Gastrocnemius medialis (tissue), 4 donors: ENCODE data around the gene NOL9.

Experiments used
- POLR2A ChIP-seq, 2 donors: fragments of 450-650 bp; IDR thresholded peaks; one replicate each; pipeline ENCODE4 v1.6.1; 2017; ENCODE audit warnings: antibody characterized with exemption in 2 of 2, mild to moderate bottlenecking in 2 of 2, moderate library complexity in 2 of 2
- TF ChIP-seq, protein P1 (sequence below), 5 experiments: fragments of 450-650 bp in 3 of 5; fragments of 200-600 bp in 2 of 5; sonication (generic) in 2 of 5; IDR thresholded peaks in 4 of 5; conservative IDR thresholded peaks in 1 of 5; 1 replicate in 4 of 5; 2 replicates in 1 of 5; pipeline ENCODE4 v1.5.1; 2016 to 2019; ENCODE audit warnings: antibody characterized with exemption in 5 of 5, mild to moderate bottlenecking in 3 of 5, moderate library complexity in 3 of 5

DNA sequence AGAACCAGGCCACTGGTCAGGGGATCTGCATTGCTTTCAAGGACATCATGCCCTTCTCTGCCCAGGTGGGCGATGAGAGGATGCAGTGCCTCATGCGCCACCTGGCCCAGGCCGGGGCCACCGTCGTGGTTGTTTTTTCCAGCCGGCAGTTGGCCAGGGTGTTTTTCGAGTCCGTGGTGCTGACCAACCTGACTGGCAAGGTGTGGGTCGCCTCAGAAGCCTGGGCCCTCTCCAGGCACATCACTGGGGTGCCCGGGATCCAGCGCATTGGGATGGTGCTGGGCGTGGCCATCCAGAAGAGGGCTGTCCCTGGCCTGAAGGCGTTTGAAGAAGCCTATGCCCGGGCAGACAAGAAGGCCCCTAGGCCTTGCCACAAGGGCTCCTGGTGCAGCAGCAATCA is 20.5 kb upstream of the NOL9 start:
- TF ChIP-seq, protein P1, sequence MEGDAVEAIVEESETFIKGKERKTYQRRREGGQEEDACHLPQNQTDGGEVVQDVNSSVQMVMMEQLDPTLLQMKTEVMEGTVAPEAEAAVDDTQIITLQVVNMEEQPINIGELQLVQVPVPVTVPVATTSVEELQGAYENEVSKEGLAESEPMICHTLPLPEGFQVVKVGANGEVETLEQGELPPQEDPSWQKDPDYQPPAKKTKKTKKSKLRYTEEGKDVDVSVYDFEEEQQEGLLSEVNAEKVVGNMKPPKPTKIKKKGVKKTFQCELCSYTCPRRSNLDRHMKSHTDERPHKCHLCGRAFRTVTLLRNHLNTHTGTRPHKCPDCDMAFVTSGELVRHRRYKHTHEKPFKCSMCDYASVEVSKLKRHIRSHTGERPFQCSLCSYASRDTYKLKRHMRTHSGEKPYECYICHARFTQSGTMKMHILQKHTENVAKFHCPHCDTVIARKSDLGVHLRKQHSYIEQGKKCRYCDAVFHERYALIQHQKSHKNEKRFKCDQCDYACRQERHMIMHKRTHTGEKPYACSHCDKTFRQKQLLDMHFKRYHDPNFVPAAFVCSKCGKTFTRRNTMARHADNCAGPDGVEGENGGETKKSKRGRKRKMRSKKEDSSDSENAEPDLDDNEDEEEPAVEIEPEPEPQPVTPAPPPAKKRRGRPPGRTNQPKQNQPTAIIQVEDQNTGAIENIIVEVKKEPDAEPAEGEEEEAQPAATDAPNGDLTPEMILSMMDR (IDR thresholded peaks at IDR 0.05 in 4 of 5, conservative IDR thresholded peaks at IDR 0.05 in 1 of 5), result no peak
- TF ChIP-seq POLR2A (IDR thresholded peaks at IDR 0.05), result no peak
